Ovary (tissue), 9 donors: ENCODE measurements around the gene HLCS. TPM values are rescaled to one million over a fixed set of nuclear protein-coding genes. Genes with fewer than 3 reads are reported as not detected.
A peak's percentile ranks its signal among the peaks of the same experiment; 100 is the strongest.

ENCODE experiments used
- DNase-seq, 5 donors: peaks; one replicate each; pipeline ENCODE4 v3.0.0-alpha.2; 2019 to 2020
- H3K27ac ChIP-seq, 2 donors: fragments of 200-600 bp; one replicate each; pipeline versions ENCODE4 v1.5.1 to v1.8.0; 2019 to 2022
- H3K27me3 ChIP-seq: fragments of 200-600 bp; one replicate; pipeline ENCODE4 v1.8.0; 2022
- H3K36me3 ChIP-seq: fragments of 200-600 bp; sonication (generic); one replicate; pipeline ENCODE4 v1.5.1; 2019
- H3K4me1 ChIP-seq: one replicate; pipeline ENCODE4 v1.8.1; 2013; ENCODE audit warnings: mild to moderate bottlenecking, moderate library complexity; ENCODE audit not compliant: insufficient read depth
- H3K4me3 ChIP-seq: fragments of 200-600 bp; sonication (generic); one replicate; pipeline ENCODE4 v1.5.1; 2017
- H3K9me3 ChIP-seq, 2 donors: fragments of 200-600 bp in 1 of 2; sonication (generic) in 1 of 2; one replicate each; pipeline versions ENCODE4 v1.5.1 to v1.8.1; 2013 to 2019; ENCODE audit warnings: mild to moderate bottlenecking in 1 of 2, moderate library complexity in 1 of 2
- EP300 ChIP-seq: sonication (generic); formaldehyde crosslinking; IDR thresholded peaks from one replicate; pipeline ENCODE4 v1.6.1; 2017; ENCODE audit warnings: antibody characterized with exemption
- POLR2A ChIP-seq: fragments of 450-650 bp; IDR thresholded peaks from one replicate; pipeline ENCODE4 v1.6.1; 2017; ENCODE audit warnings: antibody characterized with exemption, mild to moderate bottlenecking, moderate library complexity
- WGBS, 3 donors: extraction: QIAGEN DNeasy Blood & Tissue Kit in 1 of 3; methylation state at CpG; one replicate each; pipeline versions ENCODE4 v1.1.5 to v1.1.7; 2013 to 2017; 5-methylcytosine and 5-hydroxymethylcytosine counted together
- intact Hi-C, 4 donors: fragments of 100-400 bp; cut with DNase I; formaldehyde crosslinking; loops; one replicate each; pipeline versions ENCODE4 v1.11.0 to v1.15.1; 2022 to 2023
- polyA plus RNA-seq, 2 donors: library from polyadenylated mRNA; stranded (reverse); fragments of 200-250 nt in 1 of 2; fragments of 350-450 nt in 1 of 2; fragmentation: Illumina TruSeq in 1 of 2; extraction: RNeasy Lipid Tissue Mini Kit (QIAGEN cat#74804) in 1 of 2; gene quantifications; one replicate each; pipeline ENCODE4 v1.2.3, GENCODE V29; 2013 to 2014
- total RNA-seq, 7 donors: library from RNA; depleted of rRNA in 2 of 7; stranded (reverse); fragments of >200 nt in 2 of 7; fragmentation: NEBNext Ultra II Directional in 3 of 7; extraction: Animal tissue kit (Norgen Biotek cat#: 25700) in 3 of 7; gene quantifications; one replicate each; pipeline versions ENCODE4 v1.1.0 to v1.2.4, GENCODE V29; 2016 to 2023
- TF ChIP-seq, protein P1 (sequence below), 3 donors: fragments of 450-650 bp in 2 of 3; fragments of 200-600 bp in 1 of 3; IDR thresholded peaks; one replicate each; pipeline versions ENCODE4 v1.5.1 to v1.8.0; 2016 to 2022; ENCODE audit warnings: antibody characterized with exemption in 3 of 3, mild to moderate bottlenecking in 1 of 3
- donor health status: DM: no; HTN: no; CAD: no; lungs with moderate emphysema.
- donor health status: DM: no; HTN: no; CAD: no.
- donor health status: Bipolar disorder and iron deficiency.
- donor health status: DM: yes; HTN: yes; CAD: no.
- donor health status: DM: no; HTN: no; CAD: no.
- donor health status: DM: yes; HTN: yes; CAD: no.

Gene HLCS
- total and polyA plus RNA-seq, 9 donors = 4.0 to 20.3 (median 12.4) TPM

DNA sequence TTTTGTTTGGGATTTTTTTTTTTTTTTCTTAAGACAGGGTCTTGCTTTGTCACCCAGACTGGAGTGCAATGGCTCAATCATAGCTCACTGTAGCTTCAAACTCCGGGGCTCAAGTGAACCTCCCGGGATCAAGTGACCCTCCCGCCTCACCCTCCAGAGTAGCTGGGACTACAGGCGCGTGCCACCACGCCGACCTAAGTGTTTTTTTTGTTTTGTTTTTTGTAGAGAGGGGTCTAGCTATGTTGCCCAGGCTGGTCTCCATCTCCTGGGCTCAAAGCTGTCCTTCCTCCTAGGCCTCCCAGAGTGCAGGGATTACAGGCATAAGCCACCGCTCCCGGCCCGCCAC is 776 bp downstream of the HLCS start:
- H3K4me1 ChIP-seq = peaks cover 5% of the 10 kb centered on the region
- H3K27me3 ChIP-seq = no peaks in the 10 kb centered on the region
- WGBS, 3 donors = 48 to 59% (median 52%) methylated on average over 10 of the region's 10 CpGs
- DNase-seq = no peak
- TF ChIP-seq, protein P1, sequence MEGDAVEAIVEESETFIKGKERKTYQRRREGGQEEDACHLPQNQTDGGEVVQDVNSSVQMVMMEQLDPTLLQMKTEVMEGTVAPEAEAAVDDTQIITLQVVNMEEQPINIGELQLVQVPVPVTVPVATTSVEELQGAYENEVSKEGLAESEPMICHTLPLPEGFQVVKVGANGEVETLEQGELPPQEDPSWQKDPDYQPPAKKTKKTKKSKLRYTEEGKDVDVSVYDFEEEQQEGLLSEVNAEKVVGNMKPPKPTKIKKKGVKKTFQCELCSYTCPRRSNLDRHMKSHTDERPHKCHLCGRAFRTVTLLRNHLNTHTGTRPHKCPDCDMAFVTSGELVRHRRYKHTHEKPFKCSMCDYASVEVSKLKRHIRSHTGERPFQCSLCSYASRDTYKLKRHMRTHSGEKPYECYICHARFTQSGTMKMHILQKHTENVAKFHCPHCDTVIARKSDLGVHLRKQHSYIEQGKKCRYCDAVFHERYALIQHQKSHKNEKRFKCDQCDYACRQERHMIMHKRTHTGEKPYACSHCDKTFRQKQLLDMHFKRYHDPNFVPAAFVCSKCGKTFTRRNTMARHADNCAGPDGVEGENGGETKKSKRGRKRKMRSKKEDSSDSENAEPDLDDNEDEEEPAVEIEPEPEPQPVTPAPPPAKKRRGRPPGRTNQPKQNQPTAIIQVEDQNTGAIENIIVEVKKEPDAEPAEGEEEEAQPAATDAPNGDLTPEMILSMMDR (IDR thresholded peaks at IDR 0.05) = no peak
- TF ChIP-seq POLR2A (no peak), EP300 (no peak)
- no peaks in the 10 kb centered on the region for H3K36me3 ChIP-seq
- intact Hi-C loops = loop anchor here in 2 of 4 donors (5.0 to 10.0 kb wide), 2 partner anchors 107 to 359 kb away; partner anchors contain the start of genes PIGP (in 1 of the 2) and TTC3 (in 1 of the 2)
- H3K9me3 ChIP-seq = no peaks in the 10 kb centered on the region
- H3K4me3 ChIP-seq = peak overlapping the region; percentile 71
- peak overlapping the region; percentile 53 to 85 for H3K27ac ChIP-seq

DNA sequence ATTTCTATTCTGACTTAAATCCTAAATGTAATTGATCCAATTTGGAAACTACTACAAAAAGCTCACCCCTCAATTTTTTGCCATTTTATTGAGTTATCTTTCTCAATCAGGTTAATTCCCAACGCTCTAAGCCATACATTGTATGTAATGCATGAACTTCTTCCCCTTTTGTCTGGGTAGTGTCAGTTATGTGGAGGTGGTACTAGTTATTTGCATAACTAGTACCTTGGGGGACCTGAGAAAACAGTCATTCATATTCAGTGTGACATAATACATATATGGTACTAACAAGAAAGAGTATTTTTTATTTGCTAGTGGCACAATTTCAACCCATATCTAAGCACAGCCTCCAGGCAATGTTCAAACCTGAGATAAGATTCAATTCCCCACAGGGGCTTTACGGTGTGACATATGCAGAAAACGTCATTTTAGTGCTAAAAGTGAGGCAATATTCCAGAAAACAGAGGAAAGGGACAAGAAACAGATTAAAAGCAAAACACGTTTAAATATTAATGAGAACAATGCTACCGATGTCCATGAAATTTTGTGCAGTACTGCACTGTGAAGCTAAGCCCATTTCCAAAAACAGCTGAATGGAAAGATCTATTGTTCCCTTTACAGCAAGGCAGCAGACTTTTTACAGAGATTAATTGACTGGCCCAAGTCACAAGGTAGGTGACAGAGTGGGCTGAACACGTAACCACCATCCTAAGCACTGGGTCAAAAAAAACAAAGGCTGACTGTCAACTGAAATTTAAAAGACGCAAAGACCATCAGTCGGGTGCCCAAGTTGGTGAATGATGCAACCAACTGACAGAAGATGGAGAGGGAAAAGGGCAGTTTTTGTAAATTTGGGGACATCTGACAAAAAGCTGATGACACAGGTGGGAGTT is 1.4 kb downstream of the HLCS start:
- no peak overlapping the region for H3K4me3 ChIP-seq
- no peak overlapping the region for H3K27ac ChIP-seq

DNA sequence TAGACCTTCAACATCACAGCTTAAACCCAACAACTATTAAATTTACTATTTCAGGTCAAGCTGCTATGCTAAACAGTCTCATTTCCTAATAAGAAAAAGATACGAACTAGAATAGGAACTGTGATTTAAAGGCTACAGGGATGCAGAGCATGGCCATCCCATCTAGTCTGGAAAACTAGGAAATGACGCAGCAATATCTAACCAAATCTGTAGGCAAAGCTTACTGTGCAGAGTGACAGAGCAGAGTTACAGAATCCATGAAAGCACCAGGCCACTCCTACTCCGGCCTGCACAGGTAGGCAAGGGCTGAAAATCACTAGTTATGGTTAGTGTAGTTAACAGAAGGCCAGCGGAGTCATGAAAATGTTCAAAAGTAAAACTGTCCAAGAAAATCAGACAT is 2.1 kb downstream of the HLCS start:
- TF ChIP-seq, protein P1 (IDR thresholded peaks at IDR 0.05) = no peak
- TF ChIP-seq EP300 = no peak
- no peaks in the 10 kb centered on the region for H3K27me3 ChIP-seq
- no peaks in the 10 kb centered on the region for H3K36me3 ChIP-seq
- no peak overlapping the region for H3K27ac ChIP-seq
- intact Hi-C loops = loop anchor here in 1 of 4 donors (10.0 kb wide), 1 partner anchor 360 kb away; no protein-coding TSS in a partner anchor
- WGBS, 3 donors = 95 to 96% (median 96%) methylated on average over 4 of the region's 4 CpGs
- DNase-seq = no peak
- H3K4me3 ChIP-seq = no peak overlapping the region
- H3K4me1 ChIP-seq = peaks cover 5% of the 10 kb centered on the region
- no peaks in the 10 kb centered on the region for H3K9me3 ChIP-seq

More for the DNA sequence above, 1.4 kb downstream of the HLCS start:
- intact Hi-C loops = loop anchor here in 2 of 4 donors (5.0 to 10.0 kb wide), 2 partner anchors 107 to 360 kb away; partner anchors contain the start of genes PIGP (in 1 of the 2) and TTC3 (in 1 of the 2)
- Histone ChIP-seq H3K9me3 (no peaks in the 10 kb centered on the region), H3K36me3 (no peaks in the 10 kb centered on the region), H3K27me3 (no peaks in the 10 kb centered on the region), H3K4me1 (peaks cover 5% of the 10 kb centered on the region)
- no peak for DNase-seq
- 90 to 93% (median 92%) methylated on average over 8 of the region's 8 CpGs for WGBS, 3 donors
- TF ChIP-seq EP300 = no peak
- TF ChIP-seq, protein P1 (IDR thresholded peaks at IDR 0.05) = no peak
- TF ChIP-seq POLR2A = no peak

DNA sequence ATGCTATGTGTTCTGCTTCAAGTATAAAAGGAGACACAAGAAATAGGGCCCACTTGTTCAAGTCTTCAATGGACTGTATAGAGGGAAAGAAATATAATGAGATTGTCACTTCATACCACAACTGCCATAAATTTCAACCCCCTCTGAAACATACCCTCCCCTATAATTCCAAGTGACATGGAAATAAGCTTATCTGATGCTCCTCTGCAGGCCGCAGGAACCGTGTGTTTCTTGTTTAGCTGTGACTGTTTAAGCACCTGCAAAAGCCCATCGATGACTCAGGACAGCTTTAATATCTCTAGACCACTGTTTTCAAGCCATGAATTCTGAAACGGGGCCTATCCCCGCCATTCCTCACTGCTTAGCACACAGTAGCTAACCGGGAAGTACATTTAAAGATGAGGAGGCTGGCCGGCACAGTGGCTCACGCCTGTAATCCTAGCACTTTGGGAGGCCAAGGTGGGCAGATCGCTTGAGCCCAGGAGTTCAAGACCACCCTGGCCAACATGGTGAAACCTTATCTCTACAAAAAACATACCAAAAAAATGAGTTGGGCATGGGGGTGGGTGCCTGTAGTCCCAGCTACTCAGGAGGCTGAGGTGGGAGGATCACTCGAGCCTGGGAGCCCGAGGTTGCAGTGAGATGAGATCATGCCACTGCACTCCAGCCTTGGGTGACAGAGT is 4.2 kb downstream of the HLCS start:
- no peak for DNase-seq
- H3K36me3 ChIP-seq = no peaks in the 10 kb centered on the region
- no peak overlapping the region for H3K4me3 ChIP-seq
- no peaks in the 10 kb centered on the region for H3K9me3 ChIP-seq
- no peak overlapping the region for H3K27ac ChIP-seq
- TF ChIP-seq POLR2A (no peak), EP300 (no peak)
- TF ChIP-seq, protein P1 (IDR thresholded peaks at IDR 0.05) = no peak
- intact Hi-C loops = loop anchor here in 1 of 4 donors (10.0 kb wide), 1 partner anchor 363 kb away; no protein-coding TSS in a partner anchor
- no peaks in the 10 kb centered on the region for H3K27me3 ChIP-seq
- WGBS, 3 donors = 90 to 95% (median 91%) methylated on average over 11 of the region's 11 CpGs
- H3K4me1 ChIP-seq = peaks cover 5% of the 10 kb centered on the region
